K562 (cell line): ENCODE measurements around the gene RIMBP3C. TPM values are rescaled to one million over a fixed set of nuclear protein-coding genes. Genes with fewer than 3 reads are reported as not detected.
A peak's percentile ranks its signal among the peaks of the same experiment; 100 is the strongest.

Experiments
- ATAC-seq: fragments of 200-7000 bp; cut with Tn5 transposase; 3 replicates; pipeline ENCODE4 v1.9.1; 2020; ENCODE audit warnings: moderate library complexity
- BruUV-seq: library from RNA; stranded (reverse); fragments of 400-500 nt; replicated peaks from 2 replicates; lab custom pipeline; 2021; lab: Mats Ljungman, UMichigan
- CTCF ChIA-PET: fragments of 300-600 bp; formaldehyde crosslinking; extraction: SDS; loops from one replicate; lab custom pipeline; 2021; ENCODE audit warnings: low intra/inter-chr PET ratio; lab: Yijun Ruan, JAX
- POLR2A ChIA-PET: fragments of 300-600, 350-650 bp; sonication (Branson Sonifier 250); formaldehyde crosslinking; extraction: SDS; loops from one replicate; lab custom pipeline; 2021; ENCODE audit warnings: antibody characterized with exemption, inconsistent platforms; lab: Yijun Ruan, JAX
- DNase-seq, 4 experiments: peaks; one replicate each; pipeline versions ENCODE4 v3.0.0 to v3.0.0-alpha.2; 2011 to 2018; ENCODE audit warnings: low spot score in 3 of 4, mixed read lengths in 3 of 4; ENCODE audit errors: extremely low read depth in 1 of 4
- FAIRE-seq: peaks from 2 replicates; lab custom pipeline; 2011; peaks lifted over from hg19 to GRCh38; lab: Jason Lieb, UNC
- H2AFZ ChIP-seq: 2 replicates; pipeline ENCODE4 v1.6.0; 2011; ENCODE audit warnings: low read depth, low read length, control low read depth, inconsistent platforms
- H3K27ac ChIP-seq: fragments of 200-600 bp; 3 replicates; pipeline ENCODE4 v1.8.0; 2011; ENCODE audit warnings: low read depth, mild to moderate bottlenecking, control low read depth, inconsistent platforms, low read length, moderate library complexity, mixed read lengths; ENCODE audit errors: extremely low read depth
- H3K27me3 ChIP-seq, 2 experiments: fragments of 300-600 bp in 1 of 2; 2 replicates in 1 of 2; 3 replicates in 1 of 2; pipeline versions ENCODE4 v1.6.0 to v1.8.0; 2011; ENCODE audit warnings: inconsistent platforms in 2 of 2, low read length in 2 of 2, mild to moderate bottlenecking in 1 of 2, mixed read lengths in 1 of 2, moderate library complexity in 1 of 2; ENCODE audit not compliant: control insufficient read depth in 2 of 2, insufficient read depth in 2 of 2
- H3K36me3 ChIP-seq: fragments of 300-600 bp; 3 replicates; pipeline ENCODE4 v1.8.0; 2011; ENCODE audit warnings: mild to moderate bottlenecking, low read length, inconsistent platforms; ENCODE audit not compliant: control insufficient read depth, insufficient read depth
- H3K4me1 ChIP-seq, 2 experiments: fragments of 200-600 bp in 1 of 2; replicated peaks in 1 of 2; 2 replicates in 1 of 2; 3 replicates in 1 of 2; pipeline versions ENCODE4 v1.5.1 to v1.8.0; 2011; ENCODE audit warnings: inconsistent platforms in 2 of 2, low read length in 2 of 2, mild to moderate bottlenecking in 1 of 2, mixed read lengths in 1 of 2, moderate library complexity in 1 of 2; ENCODE audit not compliant: control insufficient read depth in 2 of 2, insufficient read depth in 2 of 2
- H3K4me2 ChIP-seq: 2 replicates; pipeline ENCODE4 v1.6.1; 2011; ENCODE audit warnings: low read length, control low read depth, inconsistent platforms, mixed read lengths; ENCODE audit not compliant: insufficient read depth
- H3K4me3 ChIP-seq: fragments of 200-600 bp; sonication (generic), shearing (Covaris generic); 2 replicates; pipeline ENCODE4 v1.5.1; 2016; ENCODE audit warnings: control low read depth, inconsistent platforms
- H3K79me2 ChIP-seq: fragments of 200-600 bp; 3 replicates; pipeline ENCODE4 v1.8.0; 2011; ENCODE audit warnings: low read length, inconsistent platforms; ENCODE audit not compliant: control insufficient read depth, insufficient read depth
- H3K9ac ChIP-seq, 2 experiments: 2 replicates each; pipeline versions ENCODE4 v1.6.0 to v1.6.1; 2011; ENCODE audit warnings: low read depth in 2 of 2, low read length in 2 of 2, control low read depth in 1 of 2, inconsistent platforms in 1 of 2, mild to moderate bottlenecking in 1 of 2, mixed read lengths in 1 of 2; ENCODE audit not compliant: insufficient read depth in 1 of 2
- H3K9me1 ChIP-seq: one replicate; pipeline ENCODE4 v1.6.0; 2011; ENCODE audit warnings: inconsistent platforms, mild to moderate bottlenecking, low read length, moderate library complexity; ENCODE audit not compliant: control insufficient read depth, insufficient read depth
- H3K9me3 ChIP-seq: replicated peaks from 2 replicates; pipeline ENCODE4 v1.5.1; 2011; ENCODE audit warnings: low read depth, low read length, inconsistent platforms; ENCODE audit not compliant: control insufficient read depth, insufficient read depth
- H4K20me1 ChIP-seq: replicated peaks from 2 replicates; pipeline ENCODE4 v1.6.1; 2011; ENCODE audit warnings: low read length, inconsistent platforms, mixed read lengths; ENCODE audit not compliant: control insufficient read depth, insufficient read depth
- ATF3 ChIP-seq, 2 experiments: fragments of 450-650 bp in 1 of 2; sonication (generic) in 1 of 2; formaldehyde crosslinking in 1 of 2; IDR thresholded peaks in 1 of 2; conservative IDR thresholded peaks in 1 of 2; 2 replicates each; pipeline versions ENCODE4 v1.6.1 to v1.8.1; 2016 to 2023; ENCODE audit warnings: mild to moderate bottlenecking in 2 of 2, moderate library complexity in 2 of 2, inconsistent platforms in 1 of 2, missing genetic modification reagents in 1 of 2
- FOXP1 ChIP-seq: sonication (generic); formaldehyde crosslinking; IDR thresholded peaks from 2 replicates; pipeline ENCODE4 v1.8.0; 2022; ENCODE audit warnings: mild to moderate bottlenecking, missing genetic modification reagents
- FOXP4 ChIP-seq: sonication (generic); formaldehyde crosslinking; IDR thresholded peaks from 2 replicates; pipeline ENCODE4 v1.8.0; 2022; ENCODE audit warnings: mild to moderate bottlenecking, missing genetic modification reagents, borderline replicate concordance
- GABPB1 ChIP-seq: sonication (generic); formaldehyde crosslinking; IDR thresholded peaks from 2 replicates; pipeline ENCODE4 v1.8.0; 2022; ENCODE audit warnings: mild to moderate bottlenecking, missing genetic modification reagents
- MXI1 ChIP-seq: IDR thresholded peaks from 2 replicates; pipeline ENCODE4 v1.6.1; 2011; ENCODE audit warnings: low read depth, mild to moderate bottlenecking, improper control_type of control experiment, low read length
- TEAD4 ChIP-seq, 2 experiments: sonication (generic) in 1 of 2; formaldehyde crosslinking in 1 of 2; IDR thresholded peaks; 2 replicates each; pipeline versions ENCODE4 v1.6.1 to v1.8.0; 2012 to 2022; ENCODE audit warnings: borderline replicate concordance in 1 of 2, inconsistent platforms in 1 of 2, low read length in 1 of 2, mild to moderate bottlenecking in 1 of 2, missing genetic modification reagents in 1 of 2
- ZBTB33 ChIP-seq: sonication (generic); formaldehyde crosslinking; IDR thresholded peaks from 2 replicates; pipeline ENCODE4 v1.8.1; 2023; ENCODE audit warnings: mild to moderate bottlenecking, missing genetic modification reagents
- ZBTB43 ChIP-seq: sonication (generic); formaldehyde crosslinking; IDR thresholded peaks from 2 replicates; pipeline ENCODE4 v1.8.0; 2023; ENCODE audit warnings: mild to moderate bottlenecking, missing genetic modification reagents
- ZNF217 ChIP-seq: sonication (generic); formaldehyde crosslinking; IDR thresholded peaks from 2 replicates; pipeline ENCODE4 v1.8.0; 2022; ENCODE audit warnings: mild to moderate bottlenecking, missing genetic modification reagents
- WGBS: fragments of 100-300 bp; shearing (Covaris generic); methylation state at CpG from one replicate; pipeline ENCODE4 v1.1.6; 2016; ENCODE audit warnings: low coverage, mixed read lengths; ENCODE audit not compliant: insufficient coverage; ENCODE audit errors: missing lambda C conversion rate; 5-methylcytosine and 5-hydroxymethylcytosine counted together
- in situ Hi-C: fragments of 300-500 bp; cut with MboI; formaldehyde crosslinking; loops from 4 replicates; pipeline ENCODE4 v1.15.0; 2018; ENCODE audit warnings: inconsistent platforms, mixed read lengths
- intact Hi-C: fragments of 100-400 bp; cut with micrococcal nuclease; formaldehyde crosslinking; loops from 2 replicates; pipeline ENCODE4 v1.14.2; 2022
- polyA plus RNA-seq, 8 experiments: library from polyadenylated mRNA; depleted of rRNA in 4 of 8; stranded (reverse) in 5 of 8; unstranded in 3 of 8; fragments of >200 nt; fragmentation: Nextera tagmentation in 2 of 8; fragmentation: Illumina TruSeq in 1 of 8; extraction: Ambion mirVana in 2 of 8; extraction: Trizol in 1 of 8; gene quantifications; 2 replicates each; pipeline versions ENCODE4 v1.2.1 to v1.2.3, GENCODE V29; 2011 to 2014; ENCODE audit warnings: inconsistent platforms in 1 of 8, missing spikeins in 1 of 8
- total RNA-seq, 7 experiments: library from RNA; depleted of rRNA in 6 of 7; stranded (reverse); fragments of >200 nt in 6 of 7; fragmentation: Illumina TruSeq in 2 of 7; extraction: Trizol in 2 of 7; gene quantifications; 2 replicates each; pipeline versions ENCODE4 v1.2.1 to v1.2.3, GENCODE V29; 2011 to 2021; ENCODE audit warnings: low replicate concordance in 1 of 7

Gene RIMBP3C
- total and polyA plus RNA-seq, 9 of the 15 experiments (the other 6 are each of a cell fraction or from before 2014, with no cell fraction given) = 0.09 to 0.98 (median 0.17) TPM; not detected in 2

- TF ChIP-seq ZBTB43 (CRISPR knock-in tag) (no peak), MXI1 (no peak), ZBTB33 (CRISPR knock-in tag) (peak; percentile 80), ZNF217 (0 out of 2 replicates have a peak, but pooled peaks have one; percentile 35)
Measured at GRCh38 chr22:21564411-21564810, 13.2 kb upstream of the RIMBP3C start (continued).

- no peak overlapping the region for H3K4me3 ChIP-seq
- POLR2A ChIA-PET = interaction anchor here (0.6 to 7.6 kb wide), 6 partner anchors 12 to 315 kb away, joined by 3 to 112 read pairs (median 4); partner anchors contain the start of gene CCDC116
- FAIRE-seq (no peak), DNase-seq (no peak), ATAC-seq (no peak)
- no TSS peak for BruUV-seq
- no peaks in the 10 kb centered on the region for H3K27me3 ChIP-seq
- WGBS = 80% methylated on average over 8 of the region's 8 CpGs
- H3K9ac ChIP-seq = peak overlapping the region in 1 of 2 experiments; percentile 1; a peak in 1 of 4 replicates
- intact Hi-C loops (no loop called here), in situ Hi-C loops (no loop called here)
- H3K4me2 ChIP-seq = no peak overlapping the region
- H3K27ac ChIP-seq = no peak overlapping the region
- peaks cover 9% of the 10 kb centered on the region for H4K20me1 ChIP-seq
- CTCF ChIA-PET = no interaction called here
- H3K79me2 ChIP-seq = peaks cover 17% of the 10 kb centered on the region
- H3K9me1 ChIP-seq = no peaks in the 10 kb centered on the region
- peak overlapping the region; percentile 72 for H2AFZ ChIP-seq
- H3K4me1 ChIP-seq = peaks cover 3 to 17% of the 10 kb centered on the region in 2 experiments; a peak in 3 of 5 replicates
- no peaks in the 10 kb centered on the region for H3K9me3 ChIP-seq
- peaks cover 4% of the 10 kb centered on the region; the same call in 1 of the 3 replicates for H3K36me3 ChIP-seq
- TF ChIP-seq FOXP4 (no peak), GABPB1 (CRISPR knock-in tag) (no peak), TEAD4 (IDR thresholded peaks at IDR 0.05; ENCODE audit: low read length) (no peak), TEAD4 (CRISPR knock-in tag; IDR thresholded peaks at IDR 0.05; ENCODE audit: borderline replicate concordance) (peak; percentile 81), ATF3 (IDR thresholded peaks at IDR 0.05) (no peak), ATF3 (CRISPR knock-in tag; conservative IDR thresholded peaks at IDR 0.05) (peak; percentile 9; the same call in 1 of the 2 replicates), FOXP1 (CRISPR knock-in tag) (0 out of 2 replicates have a peak, but pooled peaks have one; percentile 56)
Measured at GRCh38 chr22:21563912-21564311, 12.7 kb upstream of the RIMBP3C start.
